Calu3 (cell line): ENCODE data around the gene CPPED1. TPM values are rescaled to one million over a fixed set of nuclear protein-coding genes. Genes with fewer than 3 reads are reported as not detected.

Experiments
- BruUV-seq: library from RNA; stranded (reverse); fragments of 400-500 nt; replicated peaks from 2 replicates; lab custom pipeline; 2021; lab: Mats Ljungman, UMichigan
- CTCF ChIA-PET: fragments of 300-600 bp; sonication (Branson Sonifier 250); formaldehyde crosslinking; loops from one replicate; lab custom pipeline; 2022; ENCODE audit warnings: antibody characterized with exemption; lab: Charles Lee
- DNase-seq: peaks from one replicate; pipeline ENCODE4 v3.0.0; 2022
- H3K27ac Mint-ChIP-seq: one replicate; pipeline ENCODE4 v1.8.0; 2022; ENCODE audit warnings: mixed read lengths; ENCODE audit not compliant: unreplicated experiment
- H3K27me3 Mint-ChIP-seq: one replicate; pipeline ENCODE4 v1.8.0; 2022; ENCODE audit warnings: mixed read lengths; ENCODE audit not compliant: unreplicated experiment
- H3K36me3 Mint-ChIP-seq: one replicate; pipeline ENCODE4 v1.8.0; 2022; ENCODE audit warnings: mild to moderate bottlenecking, moderate library complexity, mixed read lengths; ENCODE audit not compliant: insufficient read depth, unreplicated experiment
- H3K4me1 Mint-ChIP-seq: one replicate; pipeline ENCODE4 v1.8.0; 2022; ENCODE audit warnings: mild to moderate bottlenecking, low read depth, mixed read lengths; ENCODE audit not compliant: unreplicated experiment
- H3K4me3 Mint-ChIP-seq: one replicate; pipeline ENCODE4 v1.8.0; 2022; ENCODE audit warnings: mild to moderate bottlenecking, low read depth, moderate library complexity, mixed read lengths; ENCODE audit not compliant: unreplicated experiment
- H3K9me3 Mint-ChIP-seq: one replicate; pipeline ENCODE4 v1.8.0; 2022; ENCODE audit warnings: low read depth, mixed read lengths; ENCODE audit not compliant: unreplicated experiment
- intact Hi-C: fragments of 100-400 bp; cut with micrococcal nuclease; formaldehyde crosslinking; loops from one replicate; pipeline ENCODE4 v1.10.0; 2022; ENCODE audit not compliant: unreplicated experiment
- total RNA-seq: library from RNA; stranded (reverse); gene quantifications from 2 replicates; pipeline ENCODE4 v1.2.3, GENCODE V29; 2022
- TF ChIP-seq, protein P1 (sequence below): fragments of 200-600 bp; IDR thresholded peaks from one replicate; pipeline ENCODE4 v1.8.0; 2022; ENCODE audit warnings: antibody characterized with exemption; ENCODE audit not compliant: unreplicated experiment

CPPED1 gene
- total RNA-seq, 1 experiment from 2014 or later, result not detected

- no TSS peak for BruUV-seq
- intact Hi-C loops, result no loop called here
- Mint-ChIP-seq H3K4me3 (no peak overlapping the region), H3K27me3 (peaks cover 14% of the 10 kb centered on the region), H3K27ac (no peak overlapping the region), H3K36me3 (no peaks in the 10 kb centered on the region), H3K4me1 (no peaks in the 10 kb centered on the region), H3K9me3 (no peaks in the 10 kb centered on the region)
- TF ChIP-seq, protein P1, sequence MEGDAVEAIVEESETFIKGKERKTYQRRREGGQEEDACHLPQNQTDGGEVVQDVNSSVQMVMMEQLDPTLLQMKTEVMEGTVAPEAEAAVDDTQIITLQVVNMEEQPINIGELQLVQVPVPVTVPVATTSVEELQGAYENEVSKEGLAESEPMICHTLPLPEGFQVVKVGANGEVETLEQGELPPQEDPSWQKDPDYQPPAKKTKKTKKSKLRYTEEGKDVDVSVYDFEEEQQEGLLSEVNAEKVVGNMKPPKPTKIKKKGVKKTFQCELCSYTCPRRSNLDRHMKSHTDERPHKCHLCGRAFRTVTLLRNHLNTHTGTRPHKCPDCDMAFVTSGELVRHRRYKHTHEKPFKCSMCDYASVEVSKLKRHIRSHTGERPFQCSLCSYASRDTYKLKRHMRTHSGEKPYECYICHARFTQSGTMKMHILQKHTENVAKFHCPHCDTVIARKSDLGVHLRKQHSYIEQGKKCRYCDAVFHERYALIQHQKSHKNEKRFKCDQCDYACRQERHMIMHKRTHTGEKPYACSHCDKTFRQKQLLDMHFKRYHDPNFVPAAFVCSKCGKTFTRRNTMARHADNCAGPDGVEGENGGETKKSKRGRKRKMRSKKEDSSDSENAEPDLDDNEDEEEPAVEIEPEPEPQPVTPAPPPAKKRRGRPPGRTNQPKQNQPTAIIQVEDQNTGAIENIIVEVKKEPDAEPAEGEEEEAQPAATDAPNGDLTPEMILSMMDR, result no peak
- CTCF ChIA-PET, result no interaction called here
- DNase-seq, result no peak
Observed at GRCh38 chr16:12775656-12776236, 27.9 kb downstream of the CPPED1 start.

DNA sequence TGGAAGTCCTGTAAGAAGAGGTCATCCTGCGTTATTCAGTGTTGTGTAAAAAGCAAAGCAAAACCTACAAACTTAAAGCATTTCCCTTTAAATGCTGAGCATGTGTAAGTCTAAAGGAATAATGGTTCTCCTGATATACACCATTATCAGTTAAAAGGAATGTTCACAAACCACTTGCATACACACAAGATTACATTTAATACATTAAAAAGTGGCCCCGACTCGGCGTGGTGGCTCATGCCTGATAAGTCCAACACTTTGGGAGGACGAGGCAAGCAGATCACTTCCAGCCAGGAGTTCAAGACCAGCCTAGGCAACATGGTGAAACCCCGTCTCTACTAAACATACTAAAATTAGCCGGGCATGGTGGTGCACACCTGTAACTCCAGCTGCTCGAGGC lies 30.5 kb downstream of the CPPED1 start:
- BruUV-seq, result no TSS peak
- Mint-ChIP-seq H3K4me1 (no peaks in the 10 kb centered on the region), H3K27ac (no peak overlapping the region), H3K27me3 (peaks cover 14% of the 10 kb centered on the region), H3K36me3 (no peaks in the 10 kb centered on the region), H3K9me3 (no peaks in the 10 kb centered on the region), H3K4me3 (no peak overlapping the region)
- no peak for DNase-seq
- intact Hi-C loops, result no loop called here
- TF ChIP-seq, protein P1, result no peak
- CTCF ChIA-PET, result no interaction called here

GRCh38 chr16:12771341-12771798 lies 32.3 kb downstream of the CPPED1 start:
- CTCF ChIA-PET, result no interaction called here
- Mint-ChIP-seq H3K36me3 (no peaks in the 10 kb centered on the region), H3K27ac (no peak overlapping the region), H3K9me3 (peaks cover 5% of the 10 kb centered on the region), H3K4me1 (no peaks in the 10 kb centered on the region), H3K4me3 (no peak overlapping the region), H3K27me3 (peaks cover 11% of the 10 kb centered on the region)
- BruUV-seq, result no TSS peak
- intact Hi-C loops, result no loop called here
- no peak for DNase-seq
- TF ChIP-seq, protein P1, result no peak

- no peaks in the 10 kb centered on the region for H3K27me3 Mint-ChIP-seq
- DNase-seq, result no peak
- no peak overlapping the region for H3K27ac Mint-ChIP-seq
- no peaks in the 10 kb centered on the region for H3K36me3 Mint-ChIP-seq
- no TSS peak for BruUV-seq
- H3K4me3 Mint-ChIP-seq, result no peak overlapping the region
- CTCF ChIA-PET, result no interaction called here
- H3K4me1 Mint-ChIP-seq, result no peaks in the 10 kb centered on the region
- intact Hi-C loops, result no loop called here
- peaks cover 5% of the 10 kb centered on the region for H3K9me3 Mint-ChIP-seq
- TF ChIP-seq, protein P1, result no peak
Observed at GRCh38 chr16:12769525-12769924, 34.2 kb downstream of the CPPED1 start.
